ENCODE data around the gene NID1.
"Not testable (repeated sequence)": the region's sequence is repeated elsewhere in the genome, so short reads cannot be mapped to it uniquely, and the experiment has no call there.

NID1 gene

DNA sequence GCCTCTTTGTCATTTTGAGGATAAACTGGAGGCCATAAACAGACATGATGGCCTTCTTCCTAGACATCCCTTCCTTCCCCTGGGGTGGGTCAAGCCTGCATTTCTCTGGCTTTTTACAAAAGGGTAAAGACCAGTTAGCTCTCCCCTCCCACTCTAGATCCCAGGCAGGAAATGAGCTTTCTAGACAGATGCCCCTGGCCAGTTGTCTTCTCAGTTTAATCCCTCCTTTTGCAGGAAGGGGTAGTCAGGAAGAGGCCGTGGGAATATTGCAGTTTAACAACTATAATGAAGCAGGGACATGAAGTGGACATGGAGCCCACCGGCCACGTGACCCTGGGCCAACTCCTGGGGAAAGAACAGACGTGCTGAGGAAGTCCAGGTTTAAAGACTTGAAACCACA, 85.7 kb downstream of the NID1 start:
- in situ Hi-C loops (cut with HindIII; ENCODE audit: low sequenced_read_pairs), result no loop called here
- DNase-seq (ENCODE audit: low read depth), result no peak
- TF ChIP-seq CTCF (IDR thresholded peaks at IDR 0.05; ENCODE audit: low read depth, low read length, missing control alignments), result no peak
- no peak overlapping the region for H3K4me3 ChIP-seq (ENCODE audit: low read depth, low read length)

- in situ Hi-C loops (cut with HindIII; ENCODE audit: low sequenced_read_pairs), result no loop called here
- no peak for TF ChIP-seq CTCF (IDR thresholded peaks at IDR 0.05; ENCODE audit: low read depth, low read length, missing control alignments)
- DNase-seq (ENCODE audit: low read depth), result no peak
- H3K4me3 ChIP-seq (ENCODE audit: low read depth, low read length), result no peak overlapping the region
Observed at GRCh38 chr1:235976490-235976889, 88.4 kb downstream of the NID1 start.

DNA sequence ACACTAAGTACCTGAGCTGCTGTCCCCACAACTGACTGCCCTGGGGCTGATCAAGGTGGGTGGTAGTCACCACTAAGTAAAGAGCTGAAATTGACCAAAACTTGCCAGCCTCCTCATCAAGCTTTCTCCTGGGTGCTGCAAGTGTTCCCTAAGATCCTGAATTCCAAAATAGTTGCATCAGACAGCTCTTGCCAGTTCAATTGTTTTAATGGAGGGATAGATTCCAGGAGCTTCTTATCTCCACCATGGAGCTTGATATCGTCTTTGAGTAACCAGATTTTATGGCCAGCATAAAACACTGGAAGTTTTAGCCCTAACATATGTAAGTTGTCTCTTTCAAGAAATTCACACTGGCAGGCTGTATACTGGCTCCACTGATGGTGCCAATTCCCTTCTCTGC, 90.3 kb downstream of the NID1 start:
- in situ Hi-C loops (cut with HindIII; ENCODE audit: low sequenced_read_pairs), result loop anchor here (5.0 kb wide), 1 partner anchor 107 kb away; the partner anchor contains the start of gene LYST
- H3K4me3 ChIP-seq (ENCODE audit: low read depth, low read length), result no peak overlapping the region
- DNase-seq (ENCODE audit: low read depth), result no peak
- TF ChIP-seq CTCF (IDR thresholded peaks at IDR 0.05; ENCODE audit: low read depth, low read length, missing control alignments), result no peak

DNA sequence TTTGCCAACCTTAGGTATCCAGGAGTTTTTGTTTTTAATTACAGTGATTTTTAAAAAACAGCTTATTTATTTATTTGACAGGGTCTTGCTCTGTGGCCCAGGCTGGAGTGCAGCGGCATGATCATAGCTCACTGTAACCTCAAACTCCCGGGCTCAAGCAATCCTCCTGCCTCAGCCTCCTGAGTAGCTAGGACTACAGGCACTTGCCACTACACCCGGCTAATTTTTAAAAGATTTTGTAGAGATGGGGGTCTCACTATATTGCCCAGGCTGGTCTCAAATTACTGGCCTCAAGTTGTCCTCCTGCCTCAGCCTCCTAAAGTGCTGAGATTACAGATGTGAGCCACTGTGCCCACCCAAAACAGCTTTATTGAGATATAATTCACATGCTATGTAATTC, 92.2 kb downstream of the NID1 start:
- in situ Hi-C loops (cut with HindIII; ENCODE audit: low sequenced_read_pairs), result loop anchor here (5.0 kb wide), 1 partner anchor 105 kb away; the partner anchor contains the start of gene LYST
- H3K4me3 ChIP-seq (ENCODE audit: low read depth, low read length); DNase-seq (ENCODE audit: low read depth): not testable (repeated sequence)

- TF ChIP-seq CTCF (IDR thresholded peaks at IDR 0.05; ENCODE audit: low read depth, low read length, missing control alignments), result no peak
- in situ Hi-C loops (cut with HindIII; ENCODE audit: low sequenced_read_pairs), result loop anchor here (5.0 kb wide), 1 partner anchor 105 kb away; the partner anchor contains the start of gene LYST
- H3K4me3 ChIP-seq (ENCODE audit: low read depth, low read length), result peak overlapping the region; percentile 18
- DNase-seq (ENCODE audit: low read depth), result peak; percentile 15
Observed at GRCh38 chr1:235972311-235972689, 92.6 kb downstream of the NID1 start.

- peak; percentile 88 for DNase-seq (ENCODE audit: low read depth)
- peak overlapping the region; percentile 18 for H3K4me3 ChIP-seq (ENCODE audit: low read depth, low read length)
- TF ChIP-seq CTCF (IDR thresholded peaks at IDR 0.05; ENCODE audit: low read depth, low read length, missing control alignments), result peak; percentile 84
- in situ Hi-C loops (cut with HindIII; ENCODE audit: low sequenced_read_pairs), result loop anchor here (5.0 kb wide), 1 partner anchor 104 kb away; the partner anchor contains the start of gene LYST
Observed at GRCh38 chr1:235971571-235972310, 93.1 kb downstream of the NID1 start.

GRCh38 chr1:235971020-235971419, 93.9 kb downstream of the NID1 start:
- in situ Hi-C loops (cut with HindIII; ENCODE audit: low sequenced_read_pairs), result loop anchor here (5.0 kb wide), 1 partner anchor 104 kb away; the partner anchor contains the start of gene LYST
- TF ChIP-seq CTCF (IDR thresholded peaks at IDR 0.05; ENCODE audit: low read depth, low read length, missing control alignments), result no peak
- no peak for DNase-seq (ENCODE audit: low read depth)
- no peak overlapping the region for H3K4me3 ChIP-seq (ENCODE audit: low read depth, low read length)
